ENCODE results near the gene SKOR1.

The SKOR1 gene

DNA sequence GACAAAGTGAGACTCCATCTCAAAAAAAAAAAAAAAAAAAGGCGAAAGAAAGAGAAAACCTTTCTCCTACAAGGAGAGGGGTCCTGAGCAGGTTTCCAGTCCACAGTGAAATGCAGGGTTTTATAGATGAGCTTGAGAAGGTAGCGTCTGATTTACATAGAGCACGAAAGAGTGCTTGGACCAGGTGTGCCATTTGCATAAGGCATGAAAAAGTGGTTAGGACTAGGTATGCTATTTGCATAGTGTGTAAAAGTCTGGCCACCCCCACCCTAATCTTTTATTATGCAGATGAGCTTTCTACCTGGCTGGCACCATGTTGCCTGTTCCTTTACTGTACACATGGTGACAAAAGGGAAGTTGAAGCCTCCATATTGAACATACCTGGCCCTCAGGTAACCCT lies 28.1 kb downstream of the SKOR1 start:
- peak; percentile 31 for DNase-seq

DNA sequence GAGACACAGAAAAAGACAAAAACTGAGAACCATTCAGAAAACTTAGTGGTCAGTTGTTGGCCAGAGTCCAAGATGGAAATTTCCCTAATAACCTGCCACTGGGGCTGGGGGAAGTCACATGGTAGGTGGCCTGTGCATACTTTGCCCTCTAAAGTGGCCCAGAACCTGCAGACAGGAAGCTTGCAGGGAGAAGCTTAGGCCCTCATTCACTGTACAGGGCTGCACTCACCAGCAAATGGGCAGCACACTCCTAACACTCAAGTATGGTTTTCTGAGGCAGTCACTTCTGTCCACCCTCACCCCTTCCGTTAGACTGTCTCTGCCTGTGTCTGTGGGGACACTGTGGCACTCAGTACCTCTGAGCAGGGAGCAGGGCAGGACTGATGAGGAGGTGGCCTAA lies 29.0 kb downstream of the SKOR1 start:
- DNase-seq: peak; percentile 4

DNA sequence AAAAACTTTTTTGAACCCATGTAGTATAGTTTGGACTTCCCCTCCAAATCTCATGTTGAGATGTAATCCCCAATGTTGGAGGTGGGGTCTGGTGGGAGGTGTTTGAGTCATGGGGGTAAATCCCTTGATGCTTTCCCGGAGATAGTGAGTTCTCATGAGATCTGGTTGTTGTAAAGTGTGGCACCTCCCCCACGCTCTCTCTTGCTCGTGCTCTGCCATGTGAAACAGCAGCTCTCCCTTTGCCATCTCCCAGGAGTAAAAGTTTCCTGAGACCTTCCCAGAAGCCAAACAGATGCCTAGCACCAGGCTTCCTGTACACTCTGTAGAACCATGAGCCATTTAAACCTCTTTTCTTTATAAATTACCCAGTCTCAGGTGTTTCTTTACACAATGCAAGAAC lies 30.5 kb downstream of the SKOR1 start:
- no peak for DNase-seq

DNA sequence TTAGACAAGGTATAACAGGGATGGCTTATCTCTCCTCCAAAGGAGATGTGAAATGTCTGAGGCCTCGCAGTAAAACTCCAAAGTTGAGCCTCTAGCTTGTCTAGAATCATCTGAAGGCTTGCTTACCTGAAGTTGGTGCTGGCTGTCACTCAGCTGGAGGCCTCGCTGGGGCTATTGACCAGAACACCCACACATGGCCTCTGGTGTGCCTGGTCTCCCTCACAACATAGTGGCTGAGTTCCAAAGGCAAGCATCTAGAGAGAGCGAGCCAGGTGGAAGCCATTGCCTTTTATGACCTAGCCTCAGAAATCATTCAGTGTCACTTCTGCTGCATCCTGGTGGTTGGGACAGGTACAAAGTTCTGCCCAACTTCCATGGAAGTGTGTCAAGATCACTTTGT lies 31.9 kb downstream of the SKOR1 start:
- DNase-seq: no peak

DNA sequence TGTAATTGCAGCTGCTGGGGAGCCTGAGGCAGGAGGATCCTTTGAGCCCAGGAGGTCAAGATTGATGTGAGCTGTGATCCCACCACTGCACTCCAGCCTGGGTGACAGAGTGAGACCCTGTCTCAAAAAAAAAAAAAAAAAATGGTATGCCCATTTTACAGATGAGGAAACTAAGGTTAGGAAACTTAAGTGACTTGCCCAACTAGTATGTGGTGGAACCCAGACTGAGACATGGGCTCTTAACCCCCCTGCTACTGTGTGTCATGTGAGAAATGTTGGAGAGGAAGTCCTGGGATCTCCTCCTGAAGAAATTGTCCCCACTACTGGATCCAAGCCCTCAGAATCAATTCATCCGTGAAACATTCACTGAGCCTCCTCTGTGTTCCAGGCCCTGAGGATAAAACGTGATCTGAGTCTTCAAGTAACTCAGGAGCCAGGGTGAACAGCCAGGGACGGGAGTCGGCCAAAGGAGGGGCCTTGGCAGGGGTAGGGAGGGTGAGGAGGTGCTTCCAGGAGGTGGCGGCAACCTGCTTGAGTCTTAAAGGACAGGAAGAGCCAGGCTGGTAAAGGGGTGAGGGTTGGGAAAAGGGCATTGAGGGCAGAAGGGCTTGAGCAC lies 34.1 kb downstream of the SKOR1 start:
- no peak for DNase-seq

DNA sequence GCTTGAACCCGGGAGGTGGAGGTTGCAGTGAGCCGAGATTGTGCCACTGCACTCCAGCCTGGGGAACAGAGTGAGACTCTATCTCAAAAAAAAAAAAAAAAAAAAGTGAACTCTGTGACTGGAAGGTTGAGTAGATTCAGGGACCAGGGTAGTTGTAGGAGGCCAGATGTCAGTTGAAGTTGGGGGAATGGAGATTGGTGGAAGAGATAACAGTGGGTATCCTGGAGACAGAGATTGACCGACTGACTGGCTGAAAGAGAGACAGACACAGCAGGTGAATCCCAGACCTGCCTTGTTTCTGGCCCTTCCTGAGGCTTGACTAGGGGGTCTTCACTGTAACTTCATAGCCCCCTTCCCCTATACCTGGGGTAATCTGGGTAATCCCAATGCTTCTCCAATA lies 36.7 kb downstream of the SKOR1 start:
- no peak for DNase-seq

DNA sequence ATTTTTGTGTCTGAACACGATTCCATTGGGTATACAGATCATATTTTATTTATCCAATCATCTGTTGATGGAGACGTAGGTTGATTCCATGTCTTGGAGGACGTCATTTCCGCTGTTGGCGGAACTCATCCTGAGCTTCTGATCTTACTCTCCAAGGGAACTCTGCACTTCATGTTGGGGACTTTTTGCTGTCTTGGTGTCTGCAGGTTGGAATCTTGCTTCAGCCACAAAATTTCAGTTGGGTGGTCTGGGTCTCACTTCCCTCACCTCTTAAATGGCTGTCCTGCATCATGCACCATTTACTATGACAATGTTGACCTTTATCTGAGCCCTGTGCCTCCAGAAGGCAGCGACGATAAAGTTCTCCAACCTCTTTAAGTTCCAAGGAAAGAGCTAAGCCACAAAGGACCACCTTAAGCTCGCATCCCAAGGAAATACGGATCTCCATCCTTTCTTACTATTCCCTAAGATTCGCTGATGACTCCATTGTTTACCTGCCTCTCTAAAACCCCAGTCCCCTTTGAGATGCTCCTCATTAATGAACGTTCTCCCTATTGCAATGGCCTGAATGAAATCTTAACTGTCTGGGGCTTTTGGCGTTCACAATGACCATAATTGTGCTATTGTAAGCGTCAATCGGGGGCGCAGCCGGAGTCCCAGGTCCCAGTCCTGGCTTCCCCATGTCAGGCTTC lies 37.6 kb downstream of the SKOR1 start:
- no peak for DNase-seq

DNA sequence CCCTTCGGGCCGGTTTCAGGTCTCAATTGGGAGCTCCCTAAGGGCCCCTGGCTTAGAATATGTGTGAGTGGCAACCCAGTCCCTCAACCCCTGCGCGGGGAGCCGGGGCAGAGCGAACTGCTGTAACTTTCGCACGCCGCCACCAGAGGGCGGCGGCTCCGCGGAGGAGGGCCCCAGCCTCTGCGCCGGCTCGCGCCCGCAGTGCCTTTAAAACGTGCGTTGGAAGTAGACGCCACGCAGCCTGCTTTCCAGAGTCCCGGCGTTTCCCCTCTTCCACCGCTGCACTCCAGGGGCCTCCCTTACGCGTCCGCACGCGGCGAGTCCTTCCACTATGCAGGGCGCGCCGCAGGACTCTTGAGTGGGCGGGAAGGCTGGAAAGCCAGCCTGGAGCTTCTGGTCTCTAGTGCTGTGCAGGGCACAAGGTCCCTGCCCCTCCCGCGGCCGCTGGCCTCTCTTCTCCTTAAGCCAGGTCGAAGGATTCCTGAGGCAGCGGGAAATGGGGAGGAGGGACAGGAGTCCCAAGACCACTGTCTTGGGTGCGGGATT lies 38.2 kb downstream of the SKOR1 start:
- peak; percentile 87 for DNase-seq

DNA sequence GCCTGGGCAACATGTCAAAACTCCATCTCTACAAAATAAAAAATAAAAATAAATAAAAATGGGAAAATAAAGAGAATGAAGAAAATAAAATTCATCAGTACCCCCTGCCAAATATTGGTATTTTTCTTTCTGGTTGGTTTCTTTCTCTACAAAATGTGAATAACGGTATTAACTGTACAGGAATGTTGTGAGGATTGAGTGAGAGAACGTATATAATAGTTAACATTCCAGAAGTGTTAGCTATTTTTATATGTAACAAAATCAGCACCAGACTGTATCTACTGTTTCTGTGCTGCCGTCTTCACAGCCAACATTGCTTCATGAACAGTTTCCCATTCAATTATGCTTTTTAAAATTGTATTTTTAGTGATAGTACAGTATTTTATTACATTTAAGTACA lies 40.0 kb downstream of the SKOR1 start:
- no peak for DNase-seq

DNA sequence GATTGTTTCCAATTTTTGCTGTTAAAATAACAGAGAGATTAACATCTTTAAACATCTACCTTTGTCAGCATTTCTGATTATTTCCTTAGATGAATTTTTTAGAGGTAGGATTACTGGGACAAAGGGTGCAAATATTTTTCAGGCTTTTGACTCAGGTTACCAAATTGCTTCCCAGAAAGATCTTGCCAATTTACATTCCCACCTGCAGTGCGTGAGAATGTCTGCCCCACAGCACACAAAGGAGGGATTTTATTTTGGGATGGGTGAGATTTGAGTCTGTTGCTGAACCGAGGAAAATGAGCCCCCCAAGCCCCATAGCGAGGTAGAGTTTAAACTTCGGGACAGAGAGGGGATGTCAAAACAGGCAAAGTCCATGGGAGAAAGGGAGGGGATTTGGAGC lies 40.5 kb downstream of the SKOR1 start:
- DNase-seq: no peak

DNA sequence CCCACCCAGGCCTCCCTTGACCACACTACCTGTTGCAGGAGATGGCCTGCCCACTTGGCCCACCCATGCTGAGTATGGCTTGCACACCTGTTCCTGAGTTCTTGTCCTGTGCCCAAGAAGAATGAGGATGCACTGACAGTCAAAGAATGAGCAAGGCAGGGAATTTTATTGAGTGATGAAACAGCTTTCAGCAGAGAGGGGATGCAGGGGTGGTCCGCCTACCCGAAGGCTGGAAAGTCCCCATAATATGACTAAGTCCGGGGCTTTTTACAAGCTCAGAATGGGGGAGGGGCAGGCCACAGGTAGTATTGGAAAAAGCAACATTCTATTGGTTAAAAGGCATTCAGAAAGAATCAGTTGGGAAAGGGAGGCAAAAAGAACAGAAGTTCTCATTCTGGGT lies 44.4 kb downstream of the SKOR1 start:
- DNase-seq: no peak

DNA sequence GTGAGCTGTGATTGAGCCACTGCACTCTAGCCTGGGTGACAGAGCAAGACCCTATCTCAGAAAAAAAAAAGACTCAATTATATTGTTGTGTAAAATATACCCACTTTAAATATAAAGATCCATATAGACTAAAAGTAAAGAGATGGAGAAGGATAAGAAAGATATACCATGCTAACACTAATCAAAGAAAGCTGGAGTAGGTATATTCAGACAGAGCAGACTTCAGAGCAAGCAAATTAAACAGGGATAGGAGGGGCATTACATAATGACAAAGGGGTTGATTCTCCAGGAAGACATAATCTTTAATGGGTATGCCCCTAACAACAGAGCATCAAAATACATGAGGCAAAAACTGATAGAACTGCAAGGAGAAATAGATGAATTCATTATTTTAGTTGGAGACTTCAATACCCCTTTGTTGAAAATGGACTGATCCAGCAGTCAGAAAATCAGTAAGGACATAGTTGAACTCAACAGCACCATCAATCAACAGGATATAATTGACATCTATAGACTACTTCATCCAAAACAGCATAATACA lies 45.6 kb downstream of the SKOR1 start:
- no peak for DNase-seq

DNA sequence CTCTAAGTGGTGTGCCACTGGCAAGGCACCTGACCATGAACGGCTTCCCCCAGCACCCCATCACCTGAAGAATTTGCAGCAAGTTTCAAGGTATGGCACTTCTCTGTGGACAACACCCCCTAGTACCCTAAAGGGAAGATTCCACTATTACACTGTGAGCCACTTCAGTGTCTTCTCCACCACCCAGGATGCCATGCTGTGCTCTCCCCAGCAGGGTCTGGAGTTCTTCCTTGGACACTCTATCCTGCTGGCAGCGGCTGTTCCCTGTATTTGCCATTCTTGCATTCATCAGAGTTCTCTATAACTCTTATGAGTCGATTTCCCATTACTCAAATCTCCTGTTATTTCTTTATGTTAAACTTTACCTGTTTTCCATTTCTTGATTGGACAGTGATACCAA lies 48.5 kb downstream of the SKOR1 start:
- no peak for DNase-seq

DNA sequence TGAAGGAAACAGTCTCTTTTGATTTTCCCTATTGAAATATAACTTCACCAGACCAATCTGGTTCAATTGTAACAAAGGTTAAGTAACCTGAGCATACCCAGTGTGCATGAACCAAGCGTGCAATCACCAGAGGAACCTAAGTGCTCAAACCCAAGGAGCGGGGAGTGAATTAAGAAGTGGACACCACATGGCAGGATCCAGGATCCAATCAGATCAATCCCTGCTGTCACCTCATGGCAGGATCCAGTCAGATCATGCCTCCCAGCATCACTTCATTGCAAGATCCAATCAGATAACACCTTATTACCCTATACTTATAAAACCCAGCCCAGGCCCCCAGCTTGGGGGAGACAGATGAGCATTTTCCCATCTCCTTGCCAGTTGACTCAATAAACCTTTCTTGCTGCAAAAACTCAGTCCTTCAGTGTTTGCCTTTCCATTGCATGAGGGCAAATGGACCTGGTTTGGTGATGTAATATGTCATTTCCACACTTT lies 53.5 kb downstream of the SKOR1 start:
- DNase-seq: no peak

DNA sequence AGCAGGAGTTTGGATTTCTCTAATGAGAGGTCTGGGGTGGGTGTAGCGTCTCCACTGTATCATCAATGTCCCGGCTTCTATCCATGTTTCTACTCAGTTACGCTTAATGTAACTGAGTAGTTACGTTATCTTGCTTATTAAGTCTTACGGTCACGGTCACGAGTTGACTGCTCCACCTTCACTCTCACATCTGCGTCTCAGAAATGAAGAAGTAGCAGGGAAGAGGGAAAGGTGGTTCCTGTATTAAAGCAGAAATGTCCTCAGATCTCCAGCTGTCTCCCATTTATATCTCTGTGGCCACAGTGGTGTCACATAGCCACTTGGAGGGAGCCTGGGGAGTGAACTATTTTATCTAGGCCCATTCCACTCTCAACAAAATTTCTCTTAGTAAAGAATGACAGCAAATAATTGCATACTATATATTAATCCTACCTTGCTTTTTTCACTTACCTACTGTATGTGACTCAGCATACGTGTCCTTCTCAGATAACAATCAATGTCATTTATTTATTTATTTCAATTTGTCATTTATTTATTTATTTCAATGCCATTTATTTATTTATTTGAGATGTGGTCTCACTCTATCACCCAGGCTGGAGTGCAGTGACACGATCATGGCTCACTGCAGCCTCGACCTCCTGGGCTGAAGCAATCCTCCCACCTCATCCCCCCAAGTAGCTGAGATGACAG lies 54.3 kb downstream of the SKOR1 start:
- DNase-seq: no peak

DNA sequence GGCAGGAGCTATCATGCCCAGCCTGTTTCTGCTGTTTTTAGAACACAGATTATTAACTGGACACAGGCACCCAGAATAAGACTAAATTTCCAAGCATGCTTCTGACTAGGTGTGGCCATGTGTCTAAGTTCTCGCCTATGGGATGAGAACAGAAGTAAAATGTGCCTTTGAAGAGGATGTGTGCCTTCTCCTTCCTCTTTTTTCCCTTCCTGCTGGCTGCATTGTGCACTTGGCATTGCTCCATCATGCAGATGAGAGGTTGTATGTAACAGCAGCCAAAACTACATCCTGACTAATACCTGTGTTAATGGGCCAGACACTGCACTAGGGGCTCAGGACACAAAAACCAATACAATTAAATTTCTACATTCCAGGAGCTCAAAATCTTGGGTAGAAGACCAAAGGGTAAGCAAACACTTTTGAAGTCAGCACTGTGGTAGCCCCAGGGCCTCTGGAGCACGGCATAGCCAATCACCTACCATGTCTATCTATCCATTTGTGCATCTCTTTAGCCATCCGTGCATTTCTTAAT lies 55.4 kb downstream of the SKOR1 start:
- DNase-seq: peak; percentile 39

DNA sequence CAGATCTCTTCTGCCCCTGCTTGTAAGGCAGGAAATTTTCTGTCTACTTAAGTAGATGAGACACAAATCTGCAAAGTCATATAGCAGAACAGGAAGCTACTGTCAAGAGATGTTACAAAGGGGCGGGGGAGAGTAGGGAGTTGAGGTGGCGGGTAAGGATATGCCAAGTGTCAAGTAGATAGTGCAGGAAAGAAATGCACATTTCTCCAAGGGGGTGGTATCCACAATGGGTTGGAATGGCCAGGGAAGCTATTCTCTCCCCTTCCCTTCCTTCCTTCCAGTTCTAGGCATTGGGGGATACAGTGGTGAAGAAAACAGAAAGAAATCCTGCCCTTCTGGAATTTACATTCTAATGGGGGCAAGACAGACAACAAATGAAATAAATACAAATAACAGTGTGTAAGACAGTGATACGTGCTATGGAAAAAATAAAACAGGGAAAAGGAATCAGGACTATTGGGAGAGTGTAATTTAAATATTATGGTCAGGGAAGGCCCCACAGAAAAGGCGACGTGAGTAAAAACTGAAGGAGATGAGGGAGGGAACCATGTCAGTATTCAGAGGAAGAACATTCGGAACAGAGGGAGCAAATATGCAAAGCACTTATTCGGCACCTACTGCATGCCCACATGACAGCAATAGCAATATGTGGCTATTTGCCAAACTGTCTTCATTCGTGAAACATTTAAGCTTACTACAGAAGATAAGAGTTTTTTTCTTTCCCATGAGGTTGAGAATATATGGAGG lies 57.4 kb downstream of the SKOR1 start:
- no peak for DNase-seq

DNA sequence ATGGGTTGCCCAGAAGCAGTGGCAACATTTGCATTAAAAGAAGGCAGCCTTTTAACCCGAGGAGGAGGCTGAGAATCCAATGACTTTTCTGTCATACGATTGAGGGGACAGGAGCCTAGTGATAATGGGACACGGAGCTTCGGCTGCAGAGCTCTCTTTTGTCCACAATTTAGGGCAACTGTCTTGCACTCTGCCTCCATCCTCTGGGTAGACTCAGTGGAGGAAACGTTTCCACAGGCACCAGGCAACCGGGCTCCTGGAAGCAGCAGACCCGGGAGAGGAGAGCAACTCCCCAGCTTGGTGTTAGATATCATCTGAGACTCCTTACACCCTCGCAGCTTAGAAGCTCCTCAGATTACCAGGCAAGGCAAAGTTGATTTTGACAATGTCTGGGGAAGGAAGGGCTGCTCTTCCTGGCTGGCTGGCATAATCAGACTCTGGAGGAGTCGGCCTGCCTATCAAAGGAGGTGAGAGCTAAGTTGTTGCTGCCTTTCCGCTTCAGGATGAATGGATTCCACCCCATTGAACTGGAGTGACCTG lies 58.0 kb downstream of the SKOR1 start:
- no peak for DNase-seq

DNA sequence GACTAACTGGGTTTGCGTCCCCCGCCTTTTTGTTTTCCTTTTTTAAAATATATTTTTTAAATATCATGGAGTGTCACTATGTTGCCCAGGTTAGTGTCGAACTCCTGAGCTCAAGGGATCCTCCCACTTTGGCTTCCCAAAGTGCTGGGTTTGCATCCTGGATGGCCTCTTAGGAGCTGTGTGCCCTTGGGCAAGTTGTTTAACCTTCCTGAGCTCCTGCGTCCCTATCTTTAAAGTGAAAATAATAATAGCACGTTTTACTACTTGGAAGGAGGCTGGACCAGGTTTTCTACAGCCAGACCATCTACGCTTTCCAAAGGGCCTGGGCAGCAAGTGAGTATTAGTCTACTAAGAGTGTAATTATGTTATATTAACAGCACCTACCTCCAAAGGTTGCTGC lies 58.7 kb downstream of the SKOR1 start:
- no peak for DNase-seq

All from NCI-H69 (cell line).